OCI-LY7 (cell line): ENCODE results near the gene NXPE2. TPM values are rescaled to one million over a fixed set of nuclear protein-coding genes. Genes with fewer than 3 reads are reported as not detected.
"Not testable (repeated sequence)": the region's sequence is repeated elsewhere in the genome, so short reads cannot be mapped to it uniquely, and the experiment has no call there.

ENCODE experiments used
- Bru-seq: library from RNA; stranded (reverse); fragments of 400-500 nt; gene quantifications from one replicate; lab custom pipeline; 2021; lab: Mats Ljungman, UMichigan
- BruChase-seq, 2 experiments: library from RNA; stranded (reverse); fragments of 400-500 nt; gene quantifications; one replicate each; lab custom pipeline; 2021; lab: Mats Ljungman, UMichigan
- BruUV-seq: library from RNA; stranded (reverse); fragments of 400-500 nt; replicated peaks from 2 replicates; lab custom pipeline; 2021; lab: Mats Ljungman, UMichigan
- CTCF ChIA-PET: fragments of 300-600 bp; sonication (Branson Sonifier 250); formaldehyde crosslinking; loops from one replicate; lab custom pipeline; 2022; ENCODE audit warnings: antibody characterized with exemption; ENCODE audit not compliant: unreplicated experiment; lab: Charles Lee
- POLR2A ChIA-PET: fragments of 300-600 bp; sonication (Branson Sonifier 250); formaldehyde crosslinking; loops from one replicate; lab custom pipeline; 2022; ENCODE audit warnings: antibody characterized with exemption; lab: Charles Lee
- DNase-seq: peaks from one replicate; pipeline ENCODE4 v3.0.0-alpha.2; 2015; ENCODE audit warnings: low spot score
- H2AFZ ChIP-seq: fragments of 200-600 bp; sonication (generic), shearing (Covaris generic); 2 replicates; pipeline ENCODE4 v1.6.1; 2014; ENCODE audit warnings: mild to moderate bottlenecking, antibody characterized with exemption, low read length, moderate library complexity
- H3K27ac ChIP-seq: fragments of 200-600 bp; sonication (generic); 2 replicates; pipeline ENCODE4 v1.5.1; 2014; ENCODE audit warnings: mixed run types, low read depth, mild to moderate bottlenecking, moderate library complexity, low read length, inconsistent platforms; ENCODE audit not compliant: poor library complexity, severe bottlenecking
- H3K36me3 ChIP-seq: fragments of 200-600 bp; sonication (generic); 2 replicates; pipeline ENCODE4 v1.6.1; 2014; ENCODE audit warnings: mild to moderate bottlenecking, antibody characterized with exemption, low read length, moderate library complexity, mixed read lengths; ENCODE audit not compliant: insufficient read depth
- H3K4me1 ChIP-seq: fragments of 200-600 bp; sonication (generic); 2 replicates; pipeline ENCODE4 v1.5.1; 2014; ENCODE audit warnings: mild to moderate bottlenecking, low read length; ENCODE audit not compliant: insufficient read depth, poor library complexity, severe bottlenecking
- H3K4me2 ChIP-seq: fragments of 200-600 bp; sonication (generic); 2 replicates; pipeline ENCODE4 v1.6.1; 2014; ENCODE audit warnings: mild to moderate bottlenecking, low read length
- H3K4me3 ChIP-seq: fragments of 200-600 bp; sonication (generic); 2 replicates; pipeline ENCODE4 v1.5.1; 2014; ENCODE audit warnings: mild to moderate bottlenecking, low read depth, low read length; ENCODE audit not compliant: poor library complexity, severe bottlenecking
- H3K79me2 ChIP-seq: fragments of 200-600 bp; sonication (generic); 2 replicates; pipeline ENCODE4 v1.6.1; 2016; ENCODE audit warnings: low read depth, mild to moderate bottlenecking, low read length, moderate library complexity, mixed read lengths; ENCODE audit not compliant: insufficient read depth
- H3K9me2 ChIP-seq: fragments of 200-600 bp; sonication (generic); 2 replicates; pipeline ENCODE4 v1.6.1; 2016; ENCODE audit warnings: mild to moderate bottlenecking, low read length, mixed read lengths; ENCODE audit not compliant: insufficient read depth
- H3K9me3 ChIP-seq: fragments of 200-600 bp; sonication (generic); 2 replicates; pipeline ENCODE4 v1.6.1; 2014; ENCODE audit warnings: mild to moderate bottlenecking, mixed run types, low read length, mixed read lengths
- H4K20me1 ChIP-seq: fragments of 200-600 bp; sonication (generic); 2 replicates; pipeline ENCODE4 v1.6.1; 2014; ENCODE audit warnings: mild to moderate bottlenecking, antibody characterized with exemption, low read length, moderate library complexity, mixed read lengths; ENCODE audit not compliant: insufficient read depth
- CTCF ChIP-seq: fragments of 200-600 bp; sonication (generic); conservative IDR thresholded peaks from 2 replicates; pipeline ENCODE4 v1.5.1; 2014; ENCODE audit warnings: mild to moderate bottlenecking, antibody characterized with exemption, low read length, moderate library complexity, mixed read lengths
- EZH2phosphoT487 ChIP-seq: fragments of 200-600 bp; sonication (generic); IDR thresholded peaks from 2 replicates; pipeline ENCODE4 v1.6.1; 2018; ENCODE audit warnings: low read depth, borderline replicate concordance, mild to moderate bottlenecking, mixed run types, antibody characterized with exemption, low read length, moderate library complexity, mixed read lengths
- intact Hi-C: fragments of 100-400 bp; cut with micrococcal nuclease; formaldehyde crosslinking; loops from one replicate; pipeline ENCODE4 v1.10.0; 2022; ENCODE audit not compliant: unreplicated experiment
- long read RNA-seq: library from polyadenylated mRNA; stranded (forward); transcript quantifications from one replicate; pipeline ENCODE4 v2.0.0, GENCODE V29; 2022
- total RNA-seq, 2 experiments: library from RNA; depleted of rRNA in 1 of 2; stranded (reverse); fragments of >200 nt in 1 of 2; shearing (Covaris generic) in 1 of 2; gene quantifications; 2 replicates each; pipeline ENCODE4 v1.2.3, GENCODE V29; 2014 to 2022

The NXPE2 gene
- total RNA-seq (2014; rRNA removed; shearing (Covaris generic)) (not detected in 2 replicates), total RNA-seq (2022) (not detected in 2 replicates), Bru-seq, nascent RNA (percentile 5 among the genes with signal in this experiment), BruChase-seq, experiment 1, labeled RNA remaining after a 6-hour chase (not detected), BruChase-seq, experiment 2, labeled RNA remaining after a 2-hour chase (not detected)
- long read RNA-seq: 0 reads

DNA sequence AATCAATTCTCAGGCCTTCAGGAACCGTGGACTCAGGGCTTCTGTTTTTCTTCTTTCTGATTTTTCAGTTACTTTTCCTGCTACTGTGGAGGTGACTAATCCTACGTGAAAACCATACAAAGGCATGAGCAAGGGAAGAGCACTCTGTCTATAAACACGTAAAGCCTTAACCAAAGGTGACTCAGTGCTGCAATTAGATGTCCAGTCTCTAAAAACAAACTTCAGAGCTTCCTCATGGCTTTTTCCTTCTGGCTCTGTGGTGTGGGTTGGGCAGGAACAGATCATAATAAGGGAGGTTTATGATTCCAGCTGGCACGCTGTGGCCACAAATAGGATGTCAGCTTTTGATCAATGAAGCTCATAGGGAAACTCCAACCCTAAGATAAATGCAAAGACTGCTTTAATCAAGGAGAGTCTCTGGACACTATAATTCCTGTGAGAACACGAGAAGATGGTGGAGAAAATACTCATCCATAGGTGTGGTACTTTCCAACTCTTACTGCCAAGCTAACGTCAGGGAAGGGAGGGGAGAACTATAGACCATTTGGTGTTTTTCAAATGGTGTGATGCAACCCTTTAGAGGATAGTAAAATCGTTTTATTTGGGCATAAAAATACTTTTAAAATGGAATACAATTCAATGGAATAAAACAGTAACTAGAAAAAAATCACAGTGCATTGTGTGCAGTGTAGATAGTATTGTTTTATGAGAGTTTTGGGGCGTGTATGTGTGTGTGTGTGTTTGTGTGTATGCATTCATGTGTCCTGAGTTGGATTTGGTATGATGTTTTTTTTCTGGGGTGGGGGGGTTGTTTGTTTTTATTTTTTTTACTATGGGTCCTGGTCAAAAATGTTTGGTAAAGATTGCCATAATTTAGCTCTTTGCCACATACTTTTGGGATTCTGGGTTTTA is at the start of gene NXPE2:
Gene NXPE2, plus strand, starts transcription at position 403 of the 912 bp plus-strand sequence. Its CDS starts 49 bp downstream, at position 452.
- no TSS peak for BruUV-seq
- DNase-seq: no peak
- intact Hi-C loops: no loop called here
- no peaks in the 10 kb centered on the region for H3K9me2 ChIP-seq
- ChIA-PET CTCF (no interaction called here), POLR2A (no interaction called here)
- no peak within 1 kb of the TSS for H3K27ac ChIP-seq
- H3K4me1 ChIP-seq: no peaks in the 10 kb centered on the region
- H2AFZ ChIP-seq: no peak within 1 kb of the TSS
- H3K79me2 ChIP-seq: no peaks in the 10 kb centered on the region
- H3K4me3 ChIP-seq: no peak within 1 kb of the TSS
- no peaks in the 10 kb centered on the region for H4K20me1 ChIP-seq
- H3K36me3 ChIP-seq: no peaks in the 10 kb centered on the region
- no peak within 1 kb of the TSS for H3K4me2 ChIP-seq
- 0 out of 2 replicates have a peak, but pooled peaks cover 1% of the 10 kb centered on the region for H3K9me3 ChIP-seq
- no peak for TF ChIP-seq EZH2phosphoT487
- no peak for TF ChIP-seq CTCF

DNA sequence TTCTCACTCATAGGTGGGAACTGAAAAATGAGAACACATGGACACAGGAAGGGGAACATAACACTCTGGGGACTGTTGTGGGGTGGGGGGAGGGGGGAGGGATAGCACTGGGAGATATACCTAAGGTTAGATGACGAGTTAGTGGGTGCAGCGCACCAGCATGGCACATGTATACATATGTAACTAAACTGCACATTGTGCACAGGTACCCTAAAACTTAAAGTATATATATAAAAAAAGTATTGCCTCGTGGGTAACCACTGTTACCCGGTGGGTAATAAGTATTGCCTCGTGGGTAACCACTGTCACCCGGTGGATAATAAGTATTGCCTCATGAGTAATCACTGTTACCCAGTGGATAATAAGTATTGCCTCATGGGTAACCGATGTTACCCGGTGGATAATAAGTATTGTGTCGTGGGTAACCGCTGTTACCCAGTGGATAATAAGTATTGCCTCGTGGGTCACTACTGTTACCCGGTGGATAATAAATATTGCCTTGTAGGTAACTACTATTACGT is 46.8 kb upstream of the NXPE2 start:
- H3K4me3 ChIP-seq, H3K9me3 ChIP-seq, intact Hi-C loops, H3K4me1 ChIP-seq, H4K20me1 ChIP-seq, CTCF ChIA-PET, H2AFZ ChIP-seq, H3K36me3 ChIP-seq, H3K79me2 ChIP-seq, H3K27ac ChIP-seq, DNase-seq, H3K9me2 ChIP-seq, POLR2A ChIA-PET, BruUV-seq, H3K4me2 ChIP-seq: not testable (repeated sequence)

GRCh38 chr11:114639440-114639839 is 38.9 kb upstream of the NXPE2 start:
- POLR2A ChIA-PET, H3K27ac ChIP-seq, H3K4me3 ChIP-seq, intact Hi-C loops, DNase-seq, H3K36me3 ChIP-seq, H3K9me2 ChIP-seq, H3K4me1 ChIP-seq, H4K20me1 ChIP-seq, CTCF ChIA-PET, H2AFZ ChIP-seq, BruUV-seq, H3K79me2 ChIP-seq, H3K9me3 ChIP-seq, H3K4me2 ChIP-seq: not testable (repeated sequence)
